Fibroblast of the aortic adventitia (primary cell): ENCODE measurements around the gene SLC6A7. TPM values are rescaled to one million over a fixed set of nuclear protein-coding genes. Genes with fewer than 3 reads are reported as not detected.

Experiments used
- DNase-seq: peaks from one replicate; pipeline ENCODE4 v3.0.0-alpha.2; 2010; ENCODE audit warnings: low read depth
- H3K4me3 ChIP-seq: 2 replicates; pipeline ENCODE4 v1.5.1; 2011; ENCODE audit warnings: low read depth, mild to moderate bottlenecking, control low read depth, low read length, moderate library complexity
- total RNA-seq: library from RNA; depleted of rRNA; stranded (reverse); fragments of >200 nt; gene quantifications from 2 replicates; pipeline ENCODE4 v1.2.3, GENCODE V29; 2012; ENCODE audit warnings: low replicate concordance
- TF ChIP-seq, protein P1 (sequence below): IDR thresholded peaks from 2 replicates; pipeline ENCODE4 v1.5.1; 2011; ENCODE audit warnings: mild to moderate bottlenecking, low read length, control low read depth, inconsistent platforms; ENCODE audit not compliant: insufficient read depth

The SLC6A7 gene
- not detected in 2 replicates for total RNA-seq

DNA sequence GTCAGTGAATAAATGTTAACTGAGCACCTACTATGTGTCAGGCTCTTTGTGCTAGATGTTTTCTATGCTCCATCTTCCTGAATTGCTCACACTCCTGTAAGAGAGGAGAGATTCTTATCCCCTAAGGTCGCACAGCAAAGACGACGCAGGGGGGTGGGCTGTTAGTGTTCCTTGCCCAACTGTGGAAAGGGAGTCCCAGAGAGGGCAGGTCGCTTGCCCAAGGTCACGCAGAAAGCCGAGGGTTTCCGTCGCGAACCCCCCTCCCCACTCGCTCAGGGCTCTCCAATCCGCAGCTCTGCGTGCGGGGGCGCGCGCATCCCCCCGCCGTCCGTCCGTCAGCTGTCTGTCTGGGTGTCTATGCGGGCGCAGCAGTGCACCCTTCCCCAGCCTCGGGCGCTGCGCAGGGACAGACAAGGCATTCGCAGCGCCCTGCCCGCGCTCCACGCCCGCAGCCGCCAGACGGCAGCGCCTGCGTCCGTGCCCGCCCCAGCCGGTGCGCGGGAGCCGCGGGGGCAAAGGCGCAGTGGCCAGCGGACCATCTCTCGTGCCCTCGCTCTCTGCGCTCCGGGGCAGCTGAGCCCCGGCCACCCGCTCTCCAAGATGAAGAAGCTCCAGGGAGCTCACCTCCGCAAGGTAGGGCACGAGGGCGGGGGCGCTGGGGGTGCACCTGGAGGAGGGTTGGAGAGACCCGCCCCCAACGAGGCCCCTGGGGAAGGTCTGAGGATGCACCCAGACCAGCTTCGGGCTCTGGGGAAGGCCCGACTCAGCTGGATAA, at the start of gene SLC6A7:
SLC6A7 (plus strand) TSS at position 335 of the 775 bp plus-strand sequence; CDS start at position 601, 266 bp downstream.
- TF ChIP-seq, protein P1, sequence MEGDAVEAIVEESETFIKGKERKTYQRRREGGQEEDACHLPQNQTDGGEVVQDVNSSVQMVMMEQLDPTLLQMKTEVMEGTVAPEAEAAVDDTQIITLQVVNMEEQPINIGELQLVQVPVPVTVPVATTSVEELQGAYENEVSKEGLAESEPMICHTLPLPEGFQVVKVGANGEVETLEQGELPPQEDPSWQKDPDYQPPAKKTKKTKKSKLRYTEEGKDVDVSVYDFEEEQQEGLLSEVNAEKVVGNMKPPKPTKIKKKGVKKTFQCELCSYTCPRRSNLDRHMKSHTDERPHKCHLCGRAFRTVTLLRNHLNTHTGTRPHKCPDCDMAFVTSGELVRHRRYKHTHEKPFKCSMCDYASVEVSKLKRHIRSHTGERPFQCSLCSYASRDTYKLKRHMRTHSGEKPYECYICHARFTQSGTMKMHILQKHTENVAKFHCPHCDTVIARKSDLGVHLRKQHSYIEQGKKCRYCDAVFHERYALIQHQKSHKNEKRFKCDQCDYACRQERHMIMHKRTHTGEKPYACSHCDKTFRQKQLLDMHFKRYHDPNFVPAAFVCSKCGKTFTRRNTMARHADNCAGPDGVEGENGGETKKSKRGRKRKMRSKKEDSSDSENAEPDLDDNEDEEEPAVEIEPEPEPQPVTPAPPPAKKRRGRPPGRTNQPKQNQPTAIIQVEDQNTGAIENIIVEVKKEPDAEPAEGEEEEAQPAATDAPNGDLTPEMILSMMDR, result no peak
- no peak within 1 kb of the TSS for H3K4me3 ChIP-seq
- no peak for DNase-seq

DNA sequence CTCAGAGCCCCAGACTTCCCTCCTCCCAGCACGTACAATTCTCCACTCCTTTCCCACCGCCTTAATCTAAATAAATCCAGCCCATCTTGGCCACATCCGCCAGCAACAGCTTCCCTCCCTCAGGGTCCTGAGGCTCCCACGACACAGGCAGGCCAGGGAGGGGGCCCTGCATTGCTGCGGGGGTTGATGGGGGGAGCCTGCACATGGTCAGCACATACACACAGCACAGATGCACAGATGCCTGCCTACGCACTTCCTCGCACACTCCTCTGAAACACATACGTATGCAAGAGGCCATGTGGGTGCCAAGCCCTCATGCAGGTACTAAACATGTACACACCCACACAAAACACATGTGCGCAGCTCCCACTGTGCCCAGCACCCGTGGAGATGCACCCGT, 49.0 kb upstream of the SLC6A7 start:
- TF ChIP-seq, protein P1, result no peak
- no peak for DNase-seq
- no peak overlapping the region for H3K4me3 ChIP-seq

DNA sequence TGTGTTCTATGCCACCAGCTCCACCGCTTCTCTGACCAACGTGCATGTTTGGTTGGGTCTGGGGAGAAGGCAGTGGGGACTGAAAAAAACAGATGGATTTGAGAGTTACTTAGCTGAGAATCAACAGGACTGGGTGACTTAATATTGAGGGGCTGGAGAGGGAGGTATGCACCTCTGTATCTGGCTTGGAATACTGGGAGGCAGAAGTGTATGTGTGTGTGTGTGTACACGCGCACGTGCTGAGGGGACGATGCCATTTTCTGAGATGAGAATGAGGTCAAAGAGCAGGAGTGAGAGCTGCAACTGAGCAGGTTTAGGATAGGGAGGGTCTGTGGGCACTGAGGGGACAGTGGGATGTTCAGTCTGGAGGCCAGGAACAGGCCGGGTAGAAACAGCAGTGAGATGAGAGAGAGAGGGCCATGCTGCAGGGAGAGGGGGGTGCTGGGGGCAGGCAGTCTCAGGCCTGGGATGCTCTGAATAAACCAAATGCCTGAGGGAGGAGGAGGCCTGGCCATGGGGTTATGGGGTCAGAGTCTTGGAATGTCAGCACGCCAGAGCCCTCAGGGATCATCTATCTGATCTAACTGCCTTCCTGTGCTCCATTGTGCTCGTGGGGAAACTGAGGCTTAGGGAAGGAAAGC, 48.2 kb upstream of the SLC6A7 start:
- TF ChIP-seq, protein P1, result no peak
- DNase-seq, result peak; percentile 72
- H3K4me3 ChIP-seq, result no peak overlapping the region

DNA sequence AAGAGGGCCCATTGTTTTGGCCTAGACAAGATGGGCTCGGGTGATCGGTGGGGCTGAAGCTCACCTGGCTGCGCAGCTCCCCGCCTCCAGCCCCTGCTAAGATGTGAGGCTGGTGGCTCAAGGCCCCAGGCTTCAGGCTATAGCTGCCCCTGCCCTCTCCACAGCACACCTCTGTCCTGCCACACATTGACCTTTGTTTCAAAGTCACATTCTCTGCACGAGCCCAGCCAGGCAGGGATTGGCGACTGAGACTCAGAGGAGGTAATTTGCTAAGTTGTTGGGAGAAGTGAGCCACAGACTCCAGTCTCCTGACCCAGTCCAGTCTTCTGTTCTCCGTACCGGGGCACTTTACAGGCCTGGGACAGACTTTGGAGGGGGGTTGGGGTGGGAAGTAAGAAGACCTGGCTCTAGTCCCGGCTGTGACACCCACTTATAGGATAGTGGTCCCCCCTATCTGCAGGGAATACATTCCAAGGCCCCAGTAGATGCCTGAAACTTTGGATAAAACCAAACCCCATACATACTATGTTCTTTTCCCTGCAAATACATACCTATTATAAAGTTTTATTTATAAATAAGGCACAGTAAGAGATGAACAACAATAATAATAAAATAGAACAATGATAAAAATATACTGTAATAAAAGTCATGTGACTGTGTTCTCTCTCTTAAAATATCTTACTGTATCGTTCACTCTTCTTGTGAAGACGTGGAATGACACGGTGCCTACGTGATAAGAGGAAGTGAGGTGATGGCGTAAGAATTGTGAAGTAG, 47.5 kb upstream of the SLC6A7 start:
- TF ChIP-seq, protein P1, result no peak
- H3K4me3 ChIP-seq, result no peak overlapping the region
- DNase-seq, result no peak

DNA sequence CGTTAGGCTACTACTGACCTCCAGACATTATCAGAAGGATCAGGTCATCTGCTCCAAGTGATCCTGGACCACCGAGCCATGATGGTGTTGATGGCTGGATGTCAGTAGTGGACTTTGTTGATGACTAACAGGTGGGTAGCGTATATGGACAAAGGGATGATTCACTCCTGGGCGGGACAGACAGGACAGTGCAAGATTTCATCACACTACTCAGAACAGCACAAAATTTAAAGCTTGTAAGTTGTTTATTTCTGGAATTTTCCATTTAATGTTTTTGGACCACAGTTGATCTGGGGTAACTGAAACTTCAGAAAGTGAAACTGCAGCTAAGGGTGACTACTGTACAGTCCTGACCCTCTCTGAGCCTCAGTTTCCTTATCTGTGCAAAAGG, 46.9 kb upstream of the SLC6A7 start:
- peak; percentile 96 for DNase-seq
- peak overlapping the region; percentile 19 for H3K4me3 ChIP-seq
- TF ChIP-seq, protein P1, result no peak

DNA sequence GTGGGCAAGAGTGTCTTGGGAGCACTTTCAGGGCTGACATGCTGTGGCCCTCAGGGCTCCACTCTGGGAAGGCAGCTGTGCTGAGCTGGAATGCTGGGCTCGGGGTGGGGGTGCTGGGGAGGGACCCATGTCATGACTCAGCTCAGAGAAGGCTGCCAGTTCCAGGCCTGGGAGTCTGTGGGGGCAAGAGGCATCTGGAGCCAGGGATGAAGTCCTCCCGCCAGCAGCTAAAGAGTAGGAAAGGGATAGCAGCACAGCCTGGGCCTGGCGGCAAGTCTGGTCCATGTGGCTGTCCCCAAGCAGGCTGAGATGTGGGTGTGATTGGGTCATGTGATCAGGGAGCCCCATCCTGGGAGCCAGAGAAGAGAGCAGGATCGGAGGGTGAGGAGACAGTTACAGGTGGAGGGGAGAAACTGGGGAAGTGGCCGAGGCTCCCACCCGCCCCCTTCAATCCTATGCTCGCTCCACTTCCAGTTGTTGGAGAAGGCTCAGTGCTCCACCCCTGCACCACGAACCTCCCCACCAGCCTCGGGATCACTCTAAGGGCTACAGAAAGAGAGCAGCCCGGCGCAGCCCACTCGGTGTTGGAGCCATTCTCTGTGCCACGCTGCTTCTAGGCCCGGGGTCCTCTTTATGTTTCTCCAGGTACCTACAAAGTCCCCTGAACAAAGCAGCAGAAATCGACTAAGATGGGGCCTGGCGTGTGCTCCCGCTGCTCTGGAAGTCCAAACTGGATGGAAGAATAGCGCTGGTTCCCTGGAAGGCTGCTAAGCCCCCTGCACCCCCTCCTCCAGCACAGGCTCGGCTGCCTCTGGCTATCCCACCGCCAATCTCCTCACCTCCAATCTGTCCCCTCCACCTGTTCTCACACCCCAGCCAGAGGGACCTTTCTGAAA, 46.3 kb upstream of the SLC6A7 start:
- peak; percentile 95 for DNase-seq
- H3K4me3 ChIP-seq, result peak overlapping the region; percentile 41
- TF ChIP-seq, protein P1, result no peak
